Endothelial cell of umbilical vein (primary cell): ENCODE results near the gene PTPRCAP.

ENCODE experiments used
- CTCF ChIP-seq, 2 donors: IDR thresholded peaks; 1 replicate in 1 of 2; 2 replicates in 1 of 2; pipeline ENCODE4 v1.5.1; 2011; ENCODE audit warnings: low read length in 2 of 2, mild to moderate bottlenecking in 2 of 2, moderate library complexity in 2 of 2, control low read depth in 1 of 2, inconsistent platforms in 1 of 2, low read depth in 1 of 2; ENCODE audit not compliant: insufficient read depth in 1 of 2; ENCODE audit errors: extremely low read depth in 1 of 2
- EZH2 ChIP-seq: IDR thresholded peaks from 2 replicates; pipeline ENCODE4 v1.6.1; 2012; ENCODE audit warnings: borderline replicate concordance, low read depth, mild to moderate bottlenecking, moderate library complexity, low read length, inconsistent platforms; ENCODE audit not compliant: severe bottlenecking
- MYC ChIP-seq: IDR thresholded peaks from one replicate; pipeline ENCODE4 v1.6.1; 2011; ENCODE audit warnings: mild to moderate bottlenecking, low read depth, low read length
- POLR2A ChIP-seq: IDR thresholded peaks from 2 replicates; pipeline ENCODE4 v1.6.1; 2012; ENCODE audit warnings: low read depth, mild to moderate bottlenecking, control low read depth, low read length
- POLR2AphosphoS5 ChIP-seq: IDR thresholded peaks from 2 replicates; pipeline ENCODE4 v1.6.1; 2012; ENCODE audit warnings: low read depth, mild to moderate bottlenecking, control low read depth, low read length, moderate library complexity; ENCODE audit not compliant: insufficient read depth
- TF ChIP-seq, protein P1 (sequence below): IDR thresholded peaks from 2 replicates; pipeline ENCODE4 v1.6.1; 2011; ENCODE audit not compliant: insufficient read depth, insufficient read length

DNA sequence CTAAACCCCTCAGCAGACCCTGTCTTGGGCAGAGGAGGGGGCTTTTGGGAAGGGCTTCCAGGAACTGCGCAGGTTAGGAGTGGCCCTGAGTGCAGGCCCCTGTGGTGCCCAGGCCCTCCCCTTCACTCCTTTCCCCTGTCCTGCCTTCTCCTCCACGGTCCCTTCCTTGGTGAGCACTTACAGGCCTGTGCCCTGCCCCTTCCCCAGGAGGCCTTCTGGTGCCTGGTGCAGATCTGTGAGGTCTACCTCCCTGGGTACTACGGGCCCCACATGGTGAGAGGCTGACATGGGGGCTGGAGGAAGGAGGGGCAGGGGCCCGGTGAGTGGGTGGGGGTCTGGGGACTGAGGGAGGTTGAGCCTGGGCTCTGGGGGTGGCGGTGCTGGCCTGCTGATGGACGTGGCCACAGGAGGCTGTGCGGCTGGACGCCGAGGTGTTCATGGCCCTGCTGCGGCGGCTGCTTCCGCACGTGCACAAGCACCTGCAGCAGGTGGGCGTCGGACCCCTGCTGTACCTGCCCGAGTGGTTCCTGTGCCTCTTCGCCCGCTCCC lies 31.0 kb downstream of the PTPRCAP start:
- TF ChIP-seq POLR2AphosphoS5 (no peak), CTCF (IDR thresholded peaks at IDR 0.05; ENCODE audit: extremely low read depth in 1 of 2, insufficient read depth in 1 of 2, low read depth in 1 of 2, low read length in 2 of 2) (no peak), EZH2 (no peak), POLR2A (no peak), MYC (no peak)
- TF ChIP-seq, protein P1, sequence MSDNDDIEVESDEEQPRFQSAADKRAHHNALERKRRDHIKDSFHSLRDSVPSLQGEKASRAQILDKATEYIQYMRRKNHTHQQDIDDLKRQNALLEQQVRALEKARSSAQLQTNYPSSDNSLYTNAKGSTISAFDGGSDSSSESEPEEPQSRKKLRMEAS = no peak
